Activated T-cell treated with anti-CD3 and anti-CD28 coated beads for 48 hours (primary cell): ENCODE measurements around the gene MICALL1.
"Not testable (repeated sequence)": the region's sequence is repeated elsewhere in the genome, so short reads cannot be mapped to it uniquely, and the experiment has no call there.

Experiments
- DNase-seq: peaks from one replicate; pipeline ENCODE4 v3.0.0-alpha.2; 2020; ENCODE audit warnings: low read depth

MICALL1 gene

GRCh38 chr22:37930270-37930951 lies 24.3 kb downstream of the MICALL1 start:
- DNase-seq = no peak

- DNase-seq = no peak
Observed at GRCh38 chr22:37930952-37931440, 24.9 kb downstream of the MICALL1 start.

GRCh38 chr22:37931893-37932389 lies 25.8 kb downstream of the MICALL1 start:
- no peak for DNase-seq

- DNase-seq = no peak
Observed at GRCh38 chr22:37932401-37932800, 26.3 kb downstream of the MICALL1 start.

GRCh38 chr22:37932821-37933578 lies 26.9 kb downstream of the MICALL1 start:
- no peak for DNase-seq

- peak; percentile 89 for DNase-seq
Observed at GRCh38 chr22:37933711-37934376, 27.7 kb downstream of the MICALL1 start.

DNA sequence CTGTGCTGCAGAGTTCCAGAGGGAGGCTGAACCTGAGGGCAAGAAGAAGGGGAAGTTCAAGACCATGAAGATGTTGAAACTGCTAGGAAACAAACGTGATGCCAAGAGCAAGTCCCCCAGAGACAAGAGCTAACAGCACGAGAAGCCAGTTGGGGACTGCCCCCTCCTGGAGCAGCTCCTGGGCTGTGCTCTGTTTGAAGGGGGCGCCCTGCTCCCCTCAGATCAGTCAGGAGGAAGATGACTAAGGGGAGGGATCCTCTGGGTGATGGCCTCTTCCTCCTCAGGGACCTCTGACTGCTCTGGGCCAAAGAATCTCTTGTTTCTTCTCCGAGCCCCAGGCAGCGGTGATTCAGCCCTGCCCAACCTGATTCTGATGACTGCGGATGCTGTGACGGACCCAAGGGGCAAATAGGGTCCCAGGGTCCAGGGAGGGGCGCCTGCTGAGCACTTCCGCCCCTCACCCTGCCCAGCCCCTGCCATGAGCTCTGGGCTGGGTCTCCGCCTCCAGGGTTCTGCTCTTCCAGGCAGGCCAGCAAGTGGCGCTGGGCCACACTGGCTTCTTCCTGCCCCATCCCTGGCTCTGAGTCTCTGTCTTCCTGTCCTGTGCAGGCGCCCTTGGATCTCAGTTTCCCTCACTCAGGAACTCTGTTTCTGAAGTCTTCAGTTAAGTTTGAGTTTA lies 34.7 kb downstream of the MICALL1 start:
- no peak for DNase-seq

- DNase-seq = no peak
Observed at GRCh38 chr22:37942133-37942532, 36.0 kb downstream of the MICALL1 start.

- no peak for DNase-seq
Observed at GRCh38 chr22:37943136-37943824, 37.2 kb downstream of the MICALL1 start.

DNA sequence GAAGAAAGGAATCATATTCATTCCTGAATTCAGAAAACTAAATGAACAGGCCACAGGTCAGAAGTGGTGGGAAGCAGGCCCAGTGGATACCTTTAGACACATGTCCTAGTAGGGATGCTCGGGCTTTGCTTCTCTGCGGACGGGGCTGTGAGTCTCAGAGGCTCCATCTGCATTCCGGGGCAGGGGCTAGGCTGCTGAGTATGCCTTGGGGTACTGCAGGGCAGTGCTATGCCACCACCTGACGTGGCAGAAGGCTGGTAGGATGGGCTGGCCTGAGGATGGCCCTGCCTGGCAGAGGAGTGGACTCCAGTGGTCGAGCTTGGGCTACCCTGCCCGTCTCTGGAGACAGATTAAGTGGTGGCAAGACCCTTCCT lies 37.7 kb downstream of the MICALL1 start:
- DNase-seq = no peak

GRCh38 chr22:37944423-37944822 lies 38.3 kb downstream of the MICALL1 start:
- not testable (repeated sequence) for DNase-seq

DNA sequence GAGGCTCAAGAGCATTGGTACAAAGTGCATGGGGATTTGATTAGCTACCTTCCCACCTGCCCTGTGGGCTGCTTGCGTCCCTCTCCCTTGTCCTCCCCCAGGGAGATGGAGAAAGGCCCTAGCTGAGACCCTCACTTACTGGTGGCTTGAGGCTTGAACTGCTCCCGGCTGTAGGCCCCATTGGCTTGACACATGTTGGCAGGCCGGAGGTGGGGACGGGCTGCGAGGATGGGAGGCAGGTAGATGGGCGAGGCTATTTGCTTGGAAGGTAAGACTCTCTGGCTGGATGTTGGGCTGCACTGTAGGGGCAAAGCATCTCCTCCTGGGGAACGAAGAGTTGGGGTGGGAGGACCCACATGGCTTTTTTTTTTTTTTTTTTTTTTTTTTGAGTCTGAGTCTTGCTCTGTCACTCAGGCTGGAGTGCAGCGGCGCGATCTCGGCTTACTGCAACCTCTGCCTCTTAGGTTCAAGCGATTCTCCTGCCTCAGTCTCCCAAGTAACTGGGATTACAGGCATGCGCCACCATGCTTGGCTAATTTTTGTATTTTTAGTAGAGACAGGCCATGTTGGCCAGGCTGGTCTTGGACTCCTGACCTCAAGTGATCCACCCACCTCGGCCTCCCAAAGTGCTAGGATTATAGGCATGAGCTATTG lies 41.2 kb downstream of the MICALL1 start:
- DNase-seq = not testable (repeated sequence)

- no peak for DNase-seq
Observed at GRCh38 chr22:37951305-37951704, 45.2 kb downstream of the MICALL1 start.

DNA sequence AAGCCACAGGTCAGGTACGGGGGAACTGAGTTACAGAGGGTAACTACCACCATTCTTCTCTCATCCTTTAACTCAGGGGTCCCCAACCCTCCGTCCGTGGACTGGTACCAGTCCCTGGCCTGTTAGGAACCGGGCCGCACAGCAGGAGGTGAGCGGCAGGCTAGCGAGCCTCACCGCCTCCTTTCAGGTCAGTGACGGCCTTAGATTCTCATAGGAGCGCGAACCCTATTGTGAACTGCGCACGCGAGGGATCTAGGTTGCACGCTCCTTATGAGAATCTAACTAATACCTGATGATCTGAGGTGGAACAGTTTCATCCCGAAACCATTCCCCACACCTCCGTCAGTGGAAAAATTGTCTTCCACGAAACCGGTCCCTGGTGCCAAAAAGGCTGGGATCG lies 46.5 kb downstream of the MICALL1 start:
- DNase-seq = not testable (repeated sequence)

- DNase-seq = no peak
Observed at GRCh38 chr22:37953062-37953436, 47.0 kb downstream of the MICALL1 start.

GRCh38 chr22:37953437-37954179 lies 47.5 kb downstream of the MICALL1 start, which contains the start of the genes C22orf23 and POLR2F:
Gene C22orf23 (minus strand): TSS chr22:37953601. CDS start chr22:37953149, 452 bp downstream.
Gene POLR2F (plus strand): TSS chr22:37953699. CDS start chr22:37953788, 89 bp downstream.
- peak; percentile 93 for DNase-seq

GRCh38 chr22:37954686-37955085 lies 48.6 kb downstream of the MICALL1 start:
- DNase-seq = no peak

DNA sequence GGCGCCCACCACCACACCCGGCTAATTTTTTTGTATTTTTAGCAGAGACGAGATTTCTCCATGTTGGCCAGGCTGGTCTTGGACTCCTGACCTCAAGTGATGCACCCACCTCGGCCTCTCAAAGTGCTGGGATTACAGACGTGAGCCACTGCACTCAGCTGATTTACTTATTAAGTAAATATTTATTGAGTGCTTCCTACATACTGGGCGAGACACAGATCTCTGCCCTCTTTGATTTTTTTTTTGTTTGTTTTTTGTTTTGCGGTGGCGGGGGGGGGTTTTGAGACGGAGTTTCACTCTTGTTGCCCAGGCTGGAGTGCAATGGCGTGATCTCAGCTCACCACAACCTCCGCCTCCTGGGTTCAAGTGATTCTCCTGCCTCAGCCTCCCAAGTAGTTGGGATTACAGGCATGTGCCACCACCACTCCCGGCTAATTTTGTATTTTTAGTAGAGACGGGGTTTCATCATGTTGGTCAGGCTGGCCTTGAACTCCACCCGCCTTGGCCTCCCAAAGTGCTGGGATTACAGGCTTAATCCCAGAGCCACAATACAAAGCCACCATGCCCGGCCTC lies 49.8 kb downstream of the MICALL1 start:
- not testable (repeated sequence) for DNase-seq

DNA sequence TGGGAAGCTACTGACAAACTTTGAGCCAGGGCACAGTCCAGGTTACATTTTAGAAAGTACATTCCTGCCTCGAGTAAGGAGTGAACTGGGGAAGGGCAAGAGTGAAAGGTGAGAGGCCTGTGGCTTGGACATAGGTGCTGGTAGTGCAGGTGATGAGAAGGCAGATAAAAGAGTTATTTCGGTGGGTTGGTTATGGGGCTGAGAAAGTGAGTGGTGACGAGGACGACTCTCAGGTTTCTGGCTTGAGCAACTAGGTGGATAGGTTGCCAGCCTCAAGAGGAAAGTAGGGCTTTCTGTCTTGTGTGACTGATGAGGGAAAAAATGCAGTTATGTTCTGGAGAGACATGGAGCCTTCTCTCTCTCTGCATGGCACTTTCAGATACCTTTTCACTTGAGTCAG lies 51.1 kb downstream of the MICALL1 start:
- no peak for DNase-seq
